H9 (cell line): ENCODE results near the gene NECAB3. TPM values are rescaled to one million over a fixed set of nuclear protein-coding genes. Genes with fewer than 3 reads are reported as not detected.

ENCODE experiments used
- DNase-seq: peaks from one replicate; pipeline ENCODE4 v3.0.0-alpha.2; 2017
- H2AFZ ChIP-seq: one replicate; pipeline ENCODE4 v1.6.1; 2013; ENCODE audit warnings: mild to moderate bottlenecking, low read length, control low read depth, moderate library complexity
- H2AK5ac ChIP-seq: 2 replicates; pipeline ENCODE4 v1.6.1; 2013; ENCODE audit warnings: low read length, control low read depth, mixed read lengths; ENCODE audit not compliant: insufficient read length
- H2BK120ac ChIP-seq: one replicate; pipeline ENCODE4 v1.6.1; 2013; ENCODE audit warnings: low read depth, mild to moderate bottlenecking, low read length, control low read depth, inconsistent platforms; ENCODE audit not compliant: poor library complexity, severe bottlenecking
- H2BK12ac ChIP-seq: 2 replicates; pipeline ENCODE4 v1.6.1; 2013; ENCODE audit warnings: low read length, control low read depth, mixed read lengths, low read depth; ENCODE audit not compliant: insufficient read length
- H2BK15ac ChIP-seq: 2 replicates; pipeline ENCODE4 v1.6.1; 2013; ENCODE audit warnings: low read depth, low read length, control low read depth
- H2BK20ac ChIP-seq: one replicate; pipeline ENCODE4 v1.6.1; 2013; ENCODE audit warnings: low read depth, mild to moderate bottlenecking, low read length, control low read depth, inconsistent platforms; ENCODE audit not compliant: poor library complexity, severe bottlenecking
- H2BK5ac ChIP-seq: 2 replicates; pipeline ENCODE4 v1.6.1; 2013; ENCODE audit warnings: low read length, control low read depth, mixed read lengths; ENCODE audit not compliant: insufficient read length
- H3K14ac ChIP-seq: 2 replicates; pipeline ENCODE4 v1.6.1; 2013; ENCODE audit warnings: low read length, control low read depth; ENCODE audit not compliant: insufficient read depth
- H3K18ac ChIP-seq: 2 replicates; pipeline ENCODE4 v1.6.1; 2013; ENCODE audit warnings: low read depth, mild to moderate bottlenecking, mixed read lengths, low read length, control low read depth; ENCODE audit not compliant: insufficient read length
- H3K23ac ChIP-seq: 2 replicates; pipeline ENCODE4 v1.6.1; 2013; ENCODE audit warnings: low read length, control low read depth, mixed read lengths, low read depth; ENCODE audit not compliant: insufficient read length
- H3K23me2 ChIP-seq: 2 replicates; pipeline ENCODE4 v1.6.1; 2013; ENCODE audit warnings: low read depth, mild to moderate bottlenecking, mixed read lengths, low read length, control low read depth; ENCODE audit not compliant: insufficient read length, poor library complexity, severe bottlenecking
- H3K27ac ChIP-seq: 2 replicates; pipeline ENCODE4 v1.5.1; 2013; ENCODE audit warnings: low read length, control low read depth, mixed read lengths, low read depth; ENCODE audit not compliant: insufficient read length
- H3K27me3 ChIP-seq: 2 replicates; pipeline ENCODE4 v1.6.1; 2013; ENCODE audit warnings: low read length, control low read depth, inconsistent platforms; ENCODE audit not compliant: insufficient read depth
- H3K4ac ChIP-seq: 2 replicates; pipeline ENCODE4 v1.6.1; 2013; ENCODE audit warnings: low read depth, mild to moderate bottlenecking, control low read depth, inconsistent platforms, low read length, moderate library complexity
- H3K4me1 ChIP-seq: 2 replicates; pipeline ENCODE4 v1.6.1; 2013; ENCODE audit warnings: low read length, control low read depth, inconsistent platforms; ENCODE audit not compliant: insufficient read depth
- H3K4me2 ChIP-seq: 2 replicates; pipeline ENCODE4 v1.6.1; 2013; ENCODE audit warnings: low read length, control low read depth, mixed read lengths; ENCODE audit not compliant: insufficient read length, insufficient read depth
- H3K56ac ChIP-seq: 2 replicates; pipeline ENCODE4 v1.6.1; 2013; ENCODE audit warnings: low read depth, mild to moderate bottlenecking, mixed read lengths, low read length, control low read depth; ENCODE audit not compliant: insufficient read length
- H3K79me1 ChIP-seq: 2 replicates; pipeline ENCODE4 v1.6.1; 2013; ENCODE audit warnings: low read depth, mild to moderate bottlenecking, moderate library complexity, low read length, control low read depth, inconsistent platforms; ENCODE audit not compliant: insufficient read depth, poor library complexity, severe bottlenecking
- H3K79me2 ChIP-seq: 2 replicates; pipeline ENCODE4 v1.6.1; 2013; ENCODE audit warnings: low read length, control low read depth, inconsistent platforms; ENCODE audit not compliant: insufficient read depth
- H3K9ac ChIP-seq: 2 replicates; pipeline ENCODE4 v1.6.1; 2013; ENCODE audit warnings: low read length, control low read depth, mixed read lengths; ENCODE audit not compliant: insufficient read length; ENCODE audit errors: extremely low read depth
- H3K9me3 ChIP-seq: one replicate; pipeline ENCODE4 v1.6.1; 2013; ENCODE audit warnings: low read depth, low read length, inconsistent platforms; ENCODE audit not compliant: control insufficient read depth
- H3T11ph ChIP-seq: one replicate; pipeline ENCODE4 v1.6.1; 2013; ENCODE audit warnings: mild to moderate bottlenecking, low read length, control low read depth, inconsistent platforms
- H4K20me1 ChIP-seq: one replicate; pipeline ENCODE4 v1.6.1; 2013; ENCODE audit not compliant: control insufficient read depth, insufficient read length, insufficient read depth
- H4K5ac ChIP-seq: 2 replicates; pipeline ENCODE4 v1.6.1; 2013; ENCODE audit warnings: low read depth, mild to moderate bottlenecking, mixed read lengths, low read length, control low read depth; ENCODE audit not compliant: insufficient read length
- H4K8ac ChIP-seq: replicated peaks from 2 replicates; pipeline ENCODE4 v1.6.1; 2013; ENCODE audit warnings: low read length, control low read depth, mixed read lengths, low read depth; ENCODE audit not compliant: insufficient read length
- H4K91ac ChIP-seq: 2 replicates; pipeline ENCODE4 v1.6.1; 2013; ENCODE audit warnings: low read depth, mild to moderate bottlenecking, moderate library complexity, mixed read lengths, low read length, control low read depth; ENCODE audit not compliant: insufficient read length
- H3K27ac Mint-ChIP-seq, 3 experiments: 2 replicates in 2 of 3; 3 replicates in 1 of 3; pipeline ENCODE4 v1.8.0; 2020 to 2021; ENCODE audit warnings: mixed read lengths in 3 of 3, mild to moderate bottlenecking in 1 of 3, moderate library complexity in 1 of 3
- H3K27me3 Mint-ChIP-seq: 2 replicates; pipeline ENCODE4 v1.8.0; 2021; ENCODE audit warnings: low read depth, mild to moderate bottlenecking, moderate library complexity, mixed read lengths
- H3K36me3 Mint-ChIP-seq, 3 experiments: 2 replicates in 2 of 3; 3 replicates in 1 of 3; pipeline ENCODE4 v1.8.0; 2020 to 2021; ENCODE audit warnings: low read depth in 3 of 3, mixed read lengths in 3 of 3; ENCODE audit not compliant: insufficient read depth in 1 of 3
- H3K4me1 Mint-ChIP-seq, 2 experiments: 2 replicates each; pipeline ENCODE4 v1.8.0; 2020; ENCODE audit warnings: mixed read lengths in 2 of 2
- H3K4me3 Mint-ChIP-seq, 2 experiments: 2 replicates in 1 of 2; 3 replicates in 1 of 2; pipeline ENCODE4 v1.8.0; 2020 to 2021; ENCODE audit warnings: mild to moderate bottlenecking in 2 of 2, mixed read lengths in 2 of 2, moderate library complexity in 1 of 2
- H3K9me3 Mint-ChIP-seq, 2 experiments: 2 replicates in 1 of 2; 3 replicates in 1 of 2; pipeline ENCODE4 v1.8.0; 2020; ENCODE audit warnings: mild to moderate bottlenecking in 2 of 2, mixed read lengths in 2 of 2, moderate library complexity in 1 of 2
- CTCF ChIP-seq: fragments of 200-600 bp; sonication (generic); conservative IDR thresholded peaks from 3 replicates; pipeline ENCODE4 v1.8.0; 2021; ENCODE audit warnings: antibody characterized with exemption, mild to moderate bottlenecking
- WGBS: extraction: QIAGEN DNeasy Blood & Tissue Kit; methylation state at CpG from one replicate; pipeline ENCODE4 v1.1.7; 2013; ENCODE audit warnings: missing lambda C conversion rate, low lambda C conversion rate, mixed read lengths; ENCODE audit not compliant: insufficient read length; ENCODE audit errors: extremely low coverage; 5-methylcytosine and 5-hydroxymethylcytosine counted together
- total RNA-seq: library from RNA; stranded (reverse); gene quantifications from 2 replicates; pipeline ENCODE4 v1.2.1, GENCODE V29; 2021

The NECAB3 gene
- total RNA-seq, 1 experiment from 2014 or later = 57.7 TPM

GRCh38 chr20:33689493-33689892 lies 15.3 kb upstream of the NECAB3 start:
- no peak overlapping the region for H2BK5ac ChIP-seq
- no peak overlapping the region for H4K8ac ChIP-seq
- no CpG with 5 or more reads among the region's 1 CpG for WGBS
- no peak overlapping the region for H3K23ac ChIP-seq
- H3K4me2 ChIP-seq = no peak overlapping the region
- no peak for TF ChIP-seq CTCF
- H3T11ph ChIP-seq = no peak overlapping the region
- Mint-ChIP-seq H3K27me3 (peaks cover 63% of the 10 kb centered on the region), H3K4me1 (peaks cover 38 to 39% of the 10 kb centered on the region in 2 experiments), H3K9me3 (no peaks in the 10 kb centered on the region), H3K36me3 (peaks cover 0 to 3% (median 0%) of the 10 kb centered on the region in 3 experiments; a peak in 2 of 7 replicates), H3K27ac (no peak overlapping the region; a peak in 1 of 7 replicates), H3K4me3 (no peak overlapping the region)
- no peaks in the 10 kb centered on the region for H3K79me1 ChIP-seq
- no peak overlapping the region for H3K56ac ChIP-seq
- H3K4me1 ChIP-seq = no peaks in the 10 kb centered on the region
- no peaks in the 10 kb centered on the region for H3K9me3 ChIP-seq
- no peak overlapping the region for H2BK15ac ChIP-seq
- no peak overlapping the region for H3K4ac ChIP-seq
- no peak overlapping the region for H2AK5ac ChIP-seq
- H3K27ac ChIP-seq = no peak overlapping the region
- no peak overlapping the region for H4K5ac ChIP-seq
- no peak overlapping the region for H3K9ac ChIP-seq
- H3K18ac ChIP-seq = no peak overlapping the region
- peaks cover 10% of the 10 kb centered on the region for H3K23me2 ChIP-seq
- no peaks in the 10 kb centered on the region for H3K27me3 ChIP-seq
- no peak overlapping the region for H2BK12ac ChIP-seq
- H2BK20ac ChIP-seq = no peak overlapping the region
- H4K91ac ChIP-seq = no peak overlapping the region
- no peaks in the 10 kb centered on the region for H4K20me1 ChIP-seq
- no peak overlapping the region for H2AFZ ChIP-seq
- no peak for DNase-seq
- no peak overlapping the region for H2BK120ac ChIP-seq
- H3K79me2 ChIP-seq = no peaks in the 10 kb centered on the region; the same call in 1 of the 2 replicates
- no peak overlapping the region for H3K14ac ChIP-seq
